Suppressor macrophage (primary cell): ENCODE measurements around the gene HMGXB4.

Experiments
- DNase-seq, 4 experiments: peaks; one replicate each; pipeline ENCODE4 v3.0.0-alpha.2; 2020 to 2022

HMGXB4 gene

GRCh38 chr22:35258191-35258988 is 1.1 kb downstream of the HMGXB4 start:
- DNase-seq = peak in 1 of 4 experiments; percentile 4

DNA sequence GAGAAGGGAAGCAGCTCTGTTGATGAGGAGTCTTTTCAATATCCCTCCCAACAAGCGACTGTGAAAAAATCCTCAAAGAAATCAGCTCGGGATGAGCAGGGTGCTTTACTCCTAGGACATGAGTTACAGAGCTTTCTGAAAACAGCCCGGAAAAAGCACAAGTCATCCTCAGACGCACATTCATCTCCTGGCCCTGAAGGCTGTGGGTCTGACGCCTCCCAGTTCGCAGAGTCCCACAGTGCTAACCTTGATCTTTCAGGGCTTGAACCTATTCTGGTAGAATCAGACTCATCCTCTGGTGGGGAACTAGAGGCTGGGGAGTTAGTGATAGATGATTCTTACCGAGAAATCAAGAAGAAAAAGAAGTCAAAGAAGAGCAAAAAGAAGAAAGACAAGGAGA is 7.7 kb downstream of the HMGXB4 start:
- DNase-seq = no peak

GRCh38 chr22:35266277-35266676 is 9.0 kb downstream of the HMGXB4 start:
- no peak for DNase-seq

DNA sequence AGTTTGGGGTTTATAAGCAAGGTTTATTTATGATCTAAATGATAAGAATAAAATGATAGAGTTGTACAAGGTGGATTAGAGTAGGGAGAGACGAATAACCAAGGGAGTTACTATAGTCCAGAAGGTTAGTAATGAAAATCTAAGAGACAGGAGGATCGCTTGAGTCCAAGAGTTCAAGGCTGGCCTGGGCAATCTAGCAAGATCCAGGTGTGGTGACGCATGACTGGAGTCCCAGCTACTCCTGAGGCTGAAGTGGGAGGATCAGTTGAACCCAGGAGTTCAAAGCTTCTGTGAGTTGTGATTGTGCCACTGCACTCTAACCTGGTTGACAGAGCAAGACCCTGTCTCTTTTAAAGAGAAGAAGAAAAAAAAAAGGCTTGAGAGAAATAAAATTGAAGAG is 12.3 kb downstream of the HMGXB4 start:
- DNase-seq = no peak

DNA sequence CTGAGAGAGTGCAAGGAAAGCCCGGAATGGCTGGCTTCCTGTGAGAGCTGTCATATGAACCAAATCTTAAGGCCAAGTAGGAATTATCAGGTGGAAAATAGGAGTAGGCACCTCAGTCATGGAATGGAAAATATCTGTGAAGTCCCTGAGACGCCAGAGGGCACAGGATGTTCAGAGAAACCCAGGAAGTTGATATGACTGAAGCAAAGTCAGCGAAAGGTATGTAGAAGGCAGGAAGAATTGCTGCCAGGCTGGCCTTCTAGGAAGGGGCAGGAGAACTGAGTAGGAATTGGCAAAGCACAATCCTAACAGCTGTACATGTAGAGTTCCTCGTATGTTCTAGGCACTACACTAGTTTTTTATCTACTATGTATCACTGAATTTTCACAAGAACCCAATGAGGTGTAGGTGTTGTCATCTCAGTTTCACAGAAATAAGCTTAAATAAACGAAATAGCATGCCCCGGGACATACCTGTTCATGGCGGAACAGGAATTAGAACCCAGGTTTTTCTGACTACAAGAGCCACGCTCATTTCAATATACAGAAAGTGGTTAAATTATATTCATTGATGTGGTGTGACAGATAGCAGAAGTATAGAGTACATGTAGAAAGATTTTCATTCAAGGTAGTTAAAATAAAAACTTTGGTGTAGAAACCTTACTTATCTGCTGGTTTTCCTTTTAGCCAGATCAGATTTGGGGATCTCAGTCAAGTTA is 17.0 kb downstream of the HMGXB4 start:
- DNase-seq = no peak

- no peak for DNase-seq
Observed at GRCh38 chr22:35275580-35275979, 18.3 kb downstream of the HMGXB4 start.

DNA sequence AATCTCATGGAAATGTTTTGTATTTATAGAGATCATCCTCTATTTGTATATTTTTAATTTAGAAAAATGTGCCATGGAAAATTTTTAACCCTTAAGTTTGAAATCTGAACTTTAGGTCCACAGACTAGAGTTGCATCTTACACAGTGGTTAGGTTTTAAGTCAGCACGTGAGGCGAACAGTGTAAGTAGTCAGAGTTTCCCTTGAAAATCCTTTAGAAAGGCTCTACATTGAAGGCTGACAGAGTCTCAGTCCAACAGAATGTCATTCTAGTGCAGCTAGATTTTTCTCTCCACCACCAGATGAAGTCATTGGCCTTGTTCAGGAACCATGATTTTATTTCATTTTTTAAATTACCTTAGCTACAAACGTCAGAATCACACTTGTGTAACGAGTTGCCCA is 18.7 kb downstream of the HMGXB4 start:
- no peak for DNase-seq

DNA sequence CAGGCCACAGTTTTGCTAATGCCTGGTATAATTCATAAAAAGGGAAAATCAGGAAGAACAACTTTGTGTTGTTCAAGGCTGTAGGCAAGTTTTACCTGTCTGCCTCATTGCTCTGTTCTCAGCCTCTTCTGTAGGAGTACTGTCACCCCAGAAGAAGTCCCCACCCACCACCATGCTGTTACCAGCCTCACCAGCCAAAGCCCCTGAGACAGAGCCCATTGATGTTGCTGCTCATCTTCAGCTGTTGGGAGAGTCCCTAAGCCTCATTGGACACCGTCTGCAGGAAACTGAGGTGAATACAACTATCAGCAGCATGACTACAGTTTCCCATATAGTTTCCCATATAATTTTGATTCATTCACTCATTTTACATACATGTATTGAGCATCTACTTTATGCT is 30.8 kb downstream of the HMGXB4 start:
- DNase-seq = no peak

DNA sequence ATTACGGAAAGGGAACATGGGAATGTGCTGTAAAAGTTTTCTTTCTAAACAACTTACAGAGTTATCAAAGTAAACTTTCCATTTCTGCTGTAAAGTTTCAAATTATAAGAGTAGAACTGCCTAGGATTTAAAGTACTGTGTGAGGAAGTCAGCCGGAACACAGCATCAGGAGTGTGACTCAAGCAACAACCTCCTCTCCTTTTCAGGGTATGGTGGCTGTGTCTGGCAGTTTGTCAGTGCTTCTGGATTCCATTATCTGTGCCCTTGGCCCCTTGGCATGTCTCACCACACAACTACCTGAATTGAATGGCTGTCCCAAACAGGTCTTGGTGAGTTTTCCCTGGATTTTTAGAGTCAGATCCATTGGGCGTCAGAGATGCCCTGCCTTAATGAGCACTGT is 35.5 kb downstream of the HMGXB4 start:
- no peak for DNase-seq

GRCh38 chr22:35296051-35296450 is 38.8 kb downstream of the HMGXB4 start:
- DNase-seq = no peak

DNA sequence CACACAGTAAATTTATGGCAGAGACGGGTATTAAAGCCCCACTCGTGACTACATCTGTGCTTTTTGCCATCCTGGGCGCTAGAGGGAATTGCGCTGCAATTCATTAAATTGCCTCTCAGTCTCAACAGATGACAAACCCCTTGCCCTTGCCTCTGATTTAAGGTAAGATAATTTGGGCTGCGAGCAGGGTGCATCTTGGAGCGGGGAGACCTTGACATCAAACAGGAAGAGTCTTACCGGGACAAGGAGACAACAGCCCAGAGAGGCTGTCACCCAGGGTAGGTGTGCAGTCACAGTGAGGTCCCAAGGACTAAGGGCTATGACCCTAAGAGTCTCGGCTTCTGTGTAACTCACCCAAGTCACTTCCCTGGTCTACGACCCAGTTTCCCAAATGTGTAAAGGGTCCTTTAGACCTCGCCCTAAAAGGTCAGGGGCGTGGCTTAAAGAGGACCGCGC is 42.0 kb downstream of the HMGXB4 start:
- peak; percentile 35 to 53 (median 48) for DNase-seq

GRCh38 chr22:35299673-35300499 is 42.6 kb downstream of the HMGXB4 start, which contains the start of gene TOM1:
TSS of gene TOM1 (plus strand) at chr22:35299894. CDS start at chr22:35299929, 35 bp downstream.
- DNase-seq = peak; percentile 98 to 100 (median 100)

DNA sequence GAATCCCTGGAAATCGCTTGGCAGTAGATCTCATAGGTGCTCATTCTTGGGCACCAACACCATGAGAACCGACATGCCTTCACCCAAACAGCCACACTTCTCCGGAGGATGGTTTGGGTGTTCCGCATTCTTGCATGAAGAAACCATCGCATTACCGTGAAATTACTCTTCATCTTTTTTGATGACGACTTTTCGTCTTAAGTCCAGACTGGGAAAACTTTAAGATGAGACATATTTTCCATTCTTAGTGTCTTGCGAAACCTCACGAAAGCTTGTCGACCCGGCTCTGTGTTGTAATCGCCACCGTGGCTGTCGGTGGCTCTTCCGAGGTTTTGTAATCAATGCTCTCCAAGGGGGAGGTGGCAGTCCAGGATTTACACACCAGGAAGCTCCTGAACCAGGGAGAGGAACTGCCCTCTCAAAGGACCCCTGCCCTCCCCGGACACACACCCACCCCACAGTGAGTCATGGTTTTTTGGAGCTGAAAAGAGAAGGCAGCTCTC is 44.1 kb downstream of the HMGXB4 start:
- peak; percentile 95 to 99 (median 97) for DNase-seq

GRCh38 chr22:35303029-35303624 is 45.8 kb downstream of the HMGXB4 start:
- no peak for DNase-seq

GRCh38 chr22:35305525-35306070 is 48.3 kb downstream of the HMGXB4 start:
- no peak for DNase-seq

DNA sequence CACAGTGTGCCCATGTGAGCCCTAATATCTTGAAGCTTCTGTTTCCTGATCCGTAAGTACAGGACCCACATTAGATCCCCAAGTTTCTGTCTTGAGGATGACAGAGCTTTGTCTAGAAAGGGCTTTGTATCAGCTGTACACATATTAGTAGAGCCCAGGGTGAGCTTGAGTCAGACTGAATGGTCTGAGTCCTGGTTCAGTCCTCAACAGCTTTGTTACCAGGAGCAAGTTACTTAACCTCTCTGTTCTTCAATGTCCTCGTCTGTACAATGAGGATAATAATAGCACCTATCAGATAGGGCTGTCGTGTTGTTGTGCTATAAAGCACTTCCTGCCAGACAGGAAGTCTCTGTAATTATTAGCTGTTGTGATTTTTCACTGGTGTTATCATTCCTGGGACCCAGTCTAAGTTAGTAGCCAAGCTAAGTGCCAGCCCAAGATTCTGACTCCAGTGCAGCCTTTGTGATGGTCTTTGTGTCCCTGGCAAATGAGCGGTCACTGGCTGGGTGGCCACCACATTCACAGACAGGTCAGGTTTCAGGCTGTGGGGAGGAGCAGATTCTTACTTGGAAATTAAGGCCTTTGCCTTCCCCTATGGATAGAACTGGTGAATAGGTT is 49.2 kb downstream of the HMGXB4 start:
- DNase-seq = no peak

DNA sequence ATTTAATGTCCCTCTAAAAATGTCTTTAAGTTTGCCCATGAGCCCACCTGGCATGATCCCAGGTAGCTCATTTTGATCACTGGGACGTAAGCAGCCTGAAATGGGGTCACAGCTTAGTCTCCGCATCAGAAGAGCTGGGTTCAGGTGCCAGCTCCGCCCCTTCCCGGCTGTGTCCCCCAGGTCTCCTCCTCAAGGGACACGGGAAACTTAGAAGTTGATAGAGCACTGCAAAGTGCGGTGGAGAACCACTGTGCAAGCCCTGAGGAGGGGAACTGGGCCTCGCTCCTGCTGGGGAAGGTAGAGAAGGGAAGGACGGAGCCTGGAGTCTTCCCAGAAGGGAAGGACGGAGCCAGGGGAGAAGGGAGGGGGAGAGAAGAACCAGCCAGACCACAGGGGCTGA is 50.1 kb downstream of the HMGXB4 start:
- DNase-seq = no peak

- no peak for DNase-seq
Observed at GRCh38 chr22:35307892-35308291, 50.6 kb downstream of the HMGXB4 start.

DNA sequence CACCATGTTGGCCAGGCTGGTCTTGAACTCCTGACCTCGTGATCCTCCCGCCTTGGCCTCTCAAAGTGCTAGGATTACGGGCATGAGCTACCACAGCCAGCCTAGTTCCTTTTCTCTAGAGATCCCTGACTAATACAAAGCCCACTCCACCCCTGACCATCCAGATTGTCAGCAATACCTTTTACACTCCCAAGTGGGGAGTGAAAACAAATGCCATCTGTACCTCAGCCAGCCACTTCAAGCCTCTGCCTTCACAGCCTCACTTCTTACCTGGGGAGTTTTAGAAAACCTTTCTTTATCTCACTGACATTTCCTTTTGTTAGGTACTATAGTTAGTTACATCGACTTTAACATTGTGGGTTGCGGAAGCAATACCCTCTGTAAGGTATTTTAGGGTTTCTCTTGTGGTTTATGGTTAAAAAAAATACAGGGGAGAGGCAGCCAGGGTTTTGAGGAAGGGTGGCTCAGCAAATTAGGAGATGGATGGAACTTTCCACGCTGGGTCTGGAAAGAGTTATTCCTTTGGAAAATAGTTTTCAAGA is 51.3 kb downstream of the HMGXB4 start:
- DNase-seq = peak in 3 of 4 experiments; percentile 47 to 60 (median 50)

DNA sequence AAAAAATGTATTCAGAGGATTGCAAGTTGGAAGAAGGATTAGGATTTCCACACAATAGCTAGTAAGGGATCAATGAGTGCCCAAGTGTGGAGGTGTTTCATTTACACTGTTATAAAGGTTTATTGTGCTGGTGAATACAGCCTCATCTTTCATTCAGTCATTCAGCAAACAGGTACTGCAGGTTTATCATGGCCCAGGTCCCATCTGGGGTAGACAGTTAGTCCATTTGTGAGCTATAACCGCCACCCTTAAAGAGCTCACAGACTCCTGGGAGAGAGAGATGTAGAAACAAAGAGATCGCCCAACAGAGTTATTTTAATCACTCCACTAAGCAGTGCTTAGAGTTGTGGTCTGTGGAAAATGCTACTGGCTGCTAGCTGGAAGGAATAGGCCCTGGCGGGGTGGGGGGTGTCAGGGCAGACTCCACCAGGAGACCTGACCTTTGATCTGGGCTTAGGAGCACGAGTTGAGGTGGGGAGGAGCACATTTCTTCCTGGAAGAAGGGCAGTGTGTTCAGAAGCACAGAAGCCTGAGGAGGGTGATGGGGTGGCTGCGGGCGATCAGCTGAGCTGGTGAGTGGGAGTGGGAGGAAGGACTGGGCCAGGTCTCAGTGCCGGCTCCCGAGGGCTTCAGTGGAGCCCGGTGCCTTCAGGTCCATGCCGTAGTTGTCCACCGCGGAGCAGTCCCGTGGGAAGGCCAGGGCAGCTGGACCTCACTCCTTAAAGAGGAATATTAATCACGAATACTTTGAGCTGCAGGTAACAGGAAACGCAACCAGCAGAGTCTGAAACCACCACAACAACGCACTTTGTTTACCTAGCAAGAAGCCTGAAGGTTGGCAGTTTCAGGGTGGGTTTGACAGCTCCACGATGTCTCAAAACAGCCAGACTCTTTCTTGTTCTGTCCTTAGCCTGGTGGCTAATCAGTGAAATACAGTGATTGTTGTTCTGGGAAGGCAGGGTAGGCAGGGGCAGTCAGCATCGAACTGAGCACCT is 53.6 kb downstream of the HMGXB4 start:
- DNase-seq = no peak
